Mucosa of stomach (tissue), 1 donor: Measurements from ENCODE around the gene SETBP1.

Experiments used
- H3K27me3 ChIP-seq: one replicate; pipeline ENCODE4 v1.7.0; 2013; ENCODE audit warnings: mild to moderate bottlenecking, low read length; ENCODE audit not compliant: control insufficient read depth, insufficient read depth
- H3K36me3 ChIP-seq: one replicate; pipeline ENCODE4 v1.7.0; 2013; ENCODE audit warnings: low read length; ENCODE audit not compliant: control insufficient read depth, insufficient read depth
- H3K4me1 ChIP-seq: one replicate; pipeline ENCODE4 v1.7.0; 2013; ENCODE audit warnings: mild to moderate bottlenecking, low read length; ENCODE audit not compliant: control insufficient read depth, insufficient read depth
- H3K4me3 ChIP-seq: one replicate; pipeline ENCODE4 v1.7.0; 2013; ENCODE audit warnings: low read length
- H3K9ac ChIP-seq: one replicate; pipeline ENCODE4 v1.7.0; 2013; ENCODE audit warnings: mild to moderate bottlenecking, low read length, moderate library complexity
- H3K9me3 ChIP-seq: one replicate; pipeline ENCODE4 v1.7.0; 2013; ENCODE audit warnings: mild to moderate bottlenecking, low read length, moderate library complexity; ENCODE audit not compliant: control insufficient read depth
- donor health status: Pancreatic carcinoma.

Gene SETBP1

GRCh38 chr18:44654573-44654972, 26.1 kb upstream of the SETBP1 start:
- H3K9ac ChIP-seq = no peak overlapping the region
- H3K36me3 ChIP-seq = no peaks in the 10 kb centered on the region
- H3K9me3 ChIP-seq = no peaks in the 10 kb centered on the region
- no peak overlapping the region for H3K4me3 ChIP-seq
- no peaks in the 10 kb centered on the region for H3K4me1 ChIP-seq
- no peaks in the 10 kb centered on the region for H3K27me3 ChIP-seq

DNA sequence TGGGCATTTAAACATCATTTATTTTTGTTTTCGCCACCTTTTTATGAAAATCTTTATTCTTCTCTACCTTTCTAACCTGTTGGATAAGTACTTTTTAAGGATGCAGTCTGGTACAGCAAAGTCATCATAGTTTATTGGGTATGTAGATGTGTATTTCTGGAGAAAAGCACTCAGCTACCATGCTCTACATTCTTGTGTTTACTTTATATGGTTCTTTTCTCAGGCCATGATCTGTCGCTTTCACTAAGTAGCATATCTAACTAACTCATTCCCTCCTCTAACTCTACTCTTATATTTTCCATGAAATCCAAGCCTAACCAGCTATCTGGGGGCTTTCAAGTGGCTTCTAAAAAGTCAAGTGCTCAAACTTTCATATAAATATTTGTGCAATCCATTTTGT, 25.3 kb upstream of the SETBP1 start:
- H3K27me3 ChIP-seq = no peaks in the 10 kb centered on the region
- H3K4me1 ChIP-seq = no peaks in the 10 kb centered on the region
- no peak overlapping the region for H3K4me3 ChIP-seq
- no peaks in the 10 kb centered on the region for H3K36me3 ChIP-seq
- H3K9me3 ChIP-seq = no peaks in the 10 kb centered on the region
- no peak overlapping the region for H3K9ac ChIP-seq

DNA sequence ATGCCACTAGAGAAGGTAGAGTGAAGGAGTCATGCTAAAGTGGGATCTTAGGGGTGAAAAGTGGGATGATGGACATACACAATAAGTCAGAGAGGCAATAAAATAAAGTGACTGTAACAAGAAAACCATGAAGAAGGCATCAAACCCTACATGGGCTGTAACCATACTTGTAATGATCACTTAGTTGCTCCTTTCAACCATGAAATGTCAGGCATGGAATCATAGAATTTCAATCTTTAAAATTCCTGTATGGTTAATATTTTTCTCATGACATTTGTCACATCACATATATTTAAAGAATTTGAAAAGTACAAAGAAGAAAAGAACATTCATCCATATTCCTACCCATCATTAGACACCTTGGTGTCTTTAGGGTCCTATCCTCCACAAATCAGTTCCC, 20.9 kb upstream of the SETBP1 start:
- H3K27me3 ChIP-seq = no peaks in the 10 kb centered on the region
- no peaks in the 10 kb centered on the region for H3K36me3 ChIP-seq
- H3K9ac ChIP-seq = no peak overlapping the region
- H3K4me3 ChIP-seq = no peak overlapping the region
- H3K4me1 ChIP-seq = no peaks in the 10 kb centered on the region
- H3K9me3 ChIP-seq = no peaks in the 10 kb centered on the region

- Histone ChIP-seq H3K9ac (no peak overlapping the region), H3K27me3 (no peaks in the 10 kb centered on the region), H3K4me1 (peaks cover 9% of the 10 kb centered on the region), H3K4me3 (no peak overlapping the region), H3K36me3 (no peaks in the 10 kb centered on the region), H3K9me3 (no peaks in the 10 kb centered on the region)
Observed at GRCh38 chr18:44668270-44668975, 12.3 kb upstream of the SETBP1 start.

- Histone ChIP-seq H3K36me3 (no peaks in the 10 kb centered on the region), H3K27me3 (no peaks in the 10 kb centered on the region), H3K9ac (no peak overlapping the region), H3K4me1 (peaks cover 12% of the 10 kb centered on the region), H3K4me3 (no peak overlapping the region), H3K9me3 (no peaks in the 10 kb centered on the region)
Observed at GRCh38 chr18:44671914-44672313, 8.8 kb upstream of the SETBP1 start.

DNA sequence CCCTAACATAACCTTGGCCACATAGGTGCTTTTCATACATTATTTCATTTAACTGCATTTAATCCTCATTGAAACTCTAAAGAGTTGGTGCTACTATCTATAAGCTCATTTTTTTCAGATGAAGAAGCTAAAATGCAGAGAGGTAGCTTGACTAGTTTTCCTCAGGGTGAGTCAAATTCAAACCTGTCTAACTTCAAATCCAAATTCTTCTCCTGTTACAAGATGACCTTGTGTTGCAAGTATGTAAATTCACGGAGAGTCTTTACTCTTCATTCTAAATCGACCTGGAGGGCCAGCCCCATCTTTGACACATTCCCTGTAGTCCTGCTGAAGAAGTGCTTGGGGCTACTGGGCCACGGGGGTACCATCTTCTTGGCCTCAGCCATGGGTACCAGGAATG, 8.2 kb upstream of the SETBP1 start:
- Histone ChIP-seq H3K4me1 (peaks cover 12% of the 10 kb centered on the region), H3K9ac (no peak overlapping the region), H3K27me3 (no peaks in the 10 kb centered on the region), H3K36me3 (no peaks in the 10 kb centered on the region), H3K4me3 (no peak overlapping the region), H3K9me3 (no peaks in the 10 kb centered on the region)

DNA sequence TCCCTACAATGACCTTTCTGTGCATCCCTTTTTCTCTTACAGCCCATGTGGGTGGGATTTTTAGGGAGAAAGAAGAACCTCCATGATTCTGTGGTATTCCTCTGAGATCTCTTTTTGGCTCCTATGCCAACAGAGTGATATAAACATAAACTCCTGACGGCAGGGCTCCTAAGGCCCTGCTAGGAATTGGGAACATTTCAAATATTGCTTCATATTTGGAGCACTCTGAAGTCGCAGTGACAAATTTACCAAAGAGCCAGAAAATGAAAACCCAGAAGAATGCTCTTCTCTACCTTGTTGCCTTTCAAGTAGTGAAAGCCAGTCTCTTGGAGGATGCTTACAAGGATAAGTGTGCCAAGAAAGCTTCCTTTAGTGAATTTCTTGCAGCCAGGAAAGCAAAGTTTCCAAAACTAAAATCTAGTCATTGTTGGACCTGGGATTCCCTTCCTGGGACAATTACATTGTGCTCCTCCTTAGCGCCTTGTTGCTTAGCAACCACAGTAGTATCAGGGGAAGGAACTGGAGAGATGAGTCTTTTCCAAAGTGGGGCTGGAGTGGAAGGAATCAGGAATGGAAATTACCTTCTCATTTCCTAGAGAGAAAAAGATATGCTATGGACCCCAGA, 7.3 kb upstream of the SETBP1 start:
- Histone ChIP-seq H3K4me3 (no peak overlapping the region), H3K4me1 (peaks cover 7% of the 10 kb centered on the region), H3K36me3 (no peaks in the 10 kb centered on the region), H3K9ac (no peak overlapping the region), H3K27me3 (no peaks in the 10 kb centered on the region), H3K9me3 (no peaks in the 10 kb centered on the region)

GRCh38 chr18:44677933-44678332, 2.8 kb upstream of the SETBP1 start:
- Histone ChIP-seq H3K4me3 (no peak overlapping the region), H3K4me1 (peaks cover 17% of the 10 kb centered on the region), H3K36me3 (no peaks in the 10 kb centered on the region), H3K27me3 (peaks cover 10% of the 10 kb centered on the region), H3K9me3 (no peaks in the 10 kb centered on the region), H3K9ac (no peak overlapping the region)

GRCh38 chr18:44678725-44679055, 2.0 kb upstream of the SETBP1 start:
- Histone ChIP-seq H3K4me1 (peaks cover 17% of the 10 kb centered on the region), H3K36me3 (no peaks in the 10 kb centered on the region), H3K9me3 (no peaks in the 10 kb centered on the region), H3K4me3 (no peak overlapping the region), H3K27me3 (peaks cover 10% of the 10 kb centered on the region), H3K9ac (no peak overlapping the region)

GRCh38 chr18:44679056-44679913, 1.4 kb upstream of the SETBP1 start:
- Histone ChIP-seq H3K36me3 (no peaks in the 10 kb centered on the region), H3K4me3 (peak overlapping the region; percentile 67), H3K4me1 (peaks cover 17% of the 10 kb centered on the region), H3K9ac (peak overlapping the region; percentile 92), H3K27me3 (peaks cover 10% of the 10 kb centered on the region), H3K9me3 (no peaks in the 10 kb centered on the region)

DNA sequence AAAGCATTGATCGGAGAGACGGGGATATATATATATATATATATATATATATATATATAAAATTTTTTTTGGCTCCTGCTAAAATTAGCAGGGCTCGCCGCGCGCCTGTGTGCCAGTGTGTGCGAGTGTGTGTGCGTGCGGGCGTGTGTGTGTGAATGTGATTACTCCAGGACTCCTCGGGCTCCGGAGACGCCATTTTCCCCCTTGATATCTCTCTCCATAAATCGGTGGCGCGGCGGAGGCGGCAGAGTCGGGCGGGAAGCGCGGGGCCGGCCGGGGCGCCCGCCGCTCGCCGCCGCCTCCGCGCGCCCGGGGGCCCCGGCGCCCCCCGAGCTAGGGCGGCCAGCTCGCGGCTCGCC, 795 bp upstream of the SETBP1 start:
- H3K4me3 ChIP-seq = no peak overlapping the region
- H3K9ac ChIP-seq = no peak overlapping the region
- H3K9me3 ChIP-seq = no peaks in the 10 kb centered on the region

More for the DNA sequence above, 795 bp upstream of the SETBP1 start:
- Histone ChIP-seq H3K36me3 (no peaks in the 10 kb centered on the region), H3K27me3 (peaks cover 10% of the 10 kb centered on the region), H3K4me1 (peaks cover 17% of the 10 kb centered on the region)
